ENCODE results near the gene NDOR1.

NDOR1 gene

GRCh38 chr9:137205126-137206069 lies at the start of gene NDOR1, which contains the start of gene TMEM203:
TSS of gene NDOR1 (plus strand) at chr9:137205700. CDS start at chr9:137205778, 78 bp downstream.
TSS of gene TMEM203 (minus strand) at chr9:137205648. CDS start at chr9:137205414, 234 bp downstream.
- peak; percentile 96 for DNase-seq

- DNase-seq = no peak
These were observed 48.7 kb upstream of the NDOR1 start for GRCh38 chr9:137156567-137157375.

GRCh38 chr9:137157618-137158415 lies 47.7 kb upstream of the NDOR1 start:
- no peak for DNase-seq

- no peak for DNase-seq
These were observed 46.9 kb upstream of the NDOR1 start for GRCh38 chr9:137158625-137159024.

GRCh38 chr9:137159105-137160053 lies 46.1 kb upstream of the NDOR1 start:
- no peak for DNase-seq

GRCh38 chr9:137160054-137160425 lies 45.5 kb upstream of the NDOR1 start:
- no peak for DNase-seq

GRCh38 chr9:137160716-137161557 lies 44.6 kb upstream of the NDOR1 start:
- DNase-seq = no peak

- DNase-seq = no peak
These were observed 43.7 kb upstream of the NDOR1 start for GRCh38 chr9:137161558-137162486.

- DNase-seq = no peak
These were observed 42.8 kb upstream of the NDOR1 start for GRCh38 chr9:137162505-137163364.

GRCh38 chr9:137163365-137163715 lies 42.2 kb upstream of the NDOR1 start:
- DNase-seq = no peak

- no peak for DNase-seq
These were observed 41.7 kb upstream of the NDOR1 start for GRCh38 chr9:137163805-137164204.

- DNase-seq = no peak
These were observed 40.9 kb upstream of the NDOR1 start for GRCh38 chr9:137164370-137165249.

- no peak for DNase-seq
These were observed 40.2 kb upstream of the NDOR1 start for GRCh38 chr9:137165250-137165836.

- DNase-seq = no peak
These were observed 38.9 kb upstream of the NDOR1 start for GRCh38 chr9:137166380-137167229.

- DNase-seq = no peak
These were observed 38.2 kb upstream of the NDOR1 start for GRCh38 chr9:137167277-137167746.

All from right forelimb (tissue), 1 donor.